Measurements from ENCODE around the gene SORL1.
"Not testable (repeated sequence)": the region's sequence is repeated elsewhere in the genome, so short reads cannot be mapped to it uniquely, and the experiment has no call there.

Gene SORL1

GRCh38 chr11:121488641-121489040 lies 36.5 kb downstream of the SORL1 start:
- H3K36me3 Mint-ChIP-seq: peaks cover 29% of the 10 kb centered on the region
- ATAC-seq (no peak), DNase-seq (ENCODE audit: low spot score in 2 of 2) (no peak)
- peaks cover 55% of the 10 kb centered on the region for H3K4me1 Mint-ChIP-seq
- no peaks in the 10 kb centered on the region for H3K9me3 Mint-ChIP-seq
- H3K27ac Mint-ChIP-seq: peak overlapping the region; percentile 57
- H3K4me3 Mint-ChIP-seq: no peak overlapping the region

- DNase-seq (ENCODE audit: low spot score in 2 of 2) (no peak), ATAC-seq (peak; percentile 55)
- peaks cover 28% of the 10 kb centered on the region for H3K36me3 Mint-ChIP-seq
- H3K27ac Mint-ChIP-seq: no peak overlapping the region
- peaks cover 52% of the 10 kb centered on the region for H3K4me1 Mint-ChIP-seq
- H3K9me3 Mint-ChIP-seq: no peaks in the 10 kb centered on the region
- H3K4me3 Mint-ChIP-seq: no peak overlapping the region
These were observed 37.7 kb downstream of the SORL1 start for GRCh38 chr11:121489823-121490222.

- no peaks in the 10 kb centered on the region for H3K9me3 Mint-ChIP-seq
- H3K27ac Mint-ChIP-seq: peak overlapping the region; percentile 63
- no peak for DNase-seq (ENCODE audit: low spot score in 2 of 2)
- peaks cover 49% of the 10 kb centered on the region for H3K36me3 Mint-ChIP-seq
- H3K4me1 Mint-ChIP-seq: peaks cover 40% of the 10 kb centered on the region
- peak overlapping the region; percentile 10 for H3K4me3 Mint-ChIP-seq
- peak; percentile 60 for ATAC-seq
These were observed 42.4 kb downstream of the SORL1 start for GRCh38 chr11:121494355-121495099.

DNA sequence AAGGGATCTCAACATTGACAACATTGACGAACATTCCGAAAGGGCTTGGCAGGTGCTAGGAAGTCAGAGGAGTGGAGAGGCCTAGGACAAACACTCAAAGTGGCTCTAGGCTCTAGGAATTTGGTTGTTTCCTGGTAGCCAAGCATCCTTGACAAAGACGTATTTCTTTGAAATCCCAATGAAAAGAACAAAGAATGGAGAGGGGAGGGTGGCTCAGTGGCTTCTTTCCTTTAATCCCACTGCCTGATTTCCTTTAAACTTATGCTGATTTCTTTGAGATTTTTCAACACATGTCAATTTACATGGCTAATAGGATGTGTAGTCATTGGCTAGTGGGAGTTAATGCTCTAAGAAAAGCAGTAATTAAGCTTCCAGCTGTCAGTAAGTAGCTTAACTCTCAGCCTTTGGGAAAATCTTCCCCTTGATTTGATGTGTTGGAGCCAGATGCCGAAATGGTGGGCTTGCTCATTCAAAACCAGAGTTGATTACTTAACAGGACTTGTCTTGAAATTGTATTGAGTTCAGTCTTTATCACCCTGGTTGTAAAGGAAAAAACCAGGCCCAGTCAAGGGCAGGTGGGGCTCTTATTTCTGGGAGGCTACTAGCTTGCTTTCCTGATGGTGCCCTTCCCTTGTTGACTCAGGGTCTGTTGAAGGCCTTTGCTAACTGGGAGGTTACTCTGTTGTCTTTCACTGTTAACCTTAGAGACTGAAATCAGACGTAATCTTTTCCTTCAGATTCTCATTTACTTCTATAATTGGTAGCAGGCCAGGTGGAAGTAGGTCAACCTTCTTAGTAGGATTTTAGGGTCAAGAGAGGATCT lies 45.3 kb downstream of the SORL1 start:
- no peak for DNase-seq (ENCODE audit: low spot score in 2 of 2)
- peaks cover 3% of the 10 kb centered on the region for H3K9me3 Mint-ChIP-seq
- H3K36me3 Mint-ChIP-seq: peaks cover 45% of the 10 kb centered on the region
- ATAC-seq: no peak
- peak overlapping the region; percentile 26 for H3K27ac Mint-ChIP-seq
- H3K4me3 Mint-ChIP-seq: no peak overlapping the region
- peaks cover 40% of the 10 kb centered on the region for H3K4me1 Mint-ChIP-seq

GRCh38 chr11:121499405-121499804 lies 47.3 kb downstream of the SORL1 start:
- H3K27ac Mint-ChIP-seq: no peak overlapping the region
- H3K36me3 Mint-ChIP-seq: peaks cover 57% of the 10 kb centered on the region
- peaks cover 35% of the 10 kb centered on the region for H3K4me1 Mint-ChIP-seq
- no peak for ATAC-seq
- H3K4me3 Mint-ChIP-seq: no peak overlapping the region
- H3K9me3 Mint-ChIP-seq: peaks cover 3% of the 10 kb centered on the region
- DNase-seq (ENCODE audit: low spot score in 2 of 2): no peak

GRCh38 chr11:121500275-121500674 lies 48.2 kb downstream of the SORL1 start:
- H3K4me1 Mint-ChIP-seq: peaks cover 33% of the 10 kb centered on the region
- ATAC-seq: no peak
- peaks cover 5% of the 10 kb centered on the region for H3K9me3 Mint-ChIP-seq
- H3K4me3 Mint-ChIP-seq: no peak overlapping the region
- DNase-seq (ENCODE audit: low spot score in 2 of 2): no peak
- peaks cover 63% of the 10 kb centered on the region for H3K36me3 Mint-ChIP-seq
- no peak overlapping the region for H3K27ac Mint-ChIP-seq

- no peak for ATAC-seq
- DNase-seq (ENCODE audit: low spot score in 2 of 2): no peak
- no peak overlapping the region for H3K4me3 Mint-ChIP-seq
- peaks cover 9% of the 10 kb centered on the region for H3K9me3 Mint-ChIP-seq
- H3K36me3 Mint-ChIP-seq: peaks cover 68% of the 10 kb centered on the region
- no peak overlapping the region for H3K27ac Mint-ChIP-seq
- H3K4me1 Mint-ChIP-seq: peaks cover 28% of the 10 kb centered on the region
These were observed 48.6 kb downstream of the SORL1 start for GRCh38 chr11:121500717-121501116.

GRCh38 chr11:121503051-121503450 lies 50.9 kb downstream of the SORL1 start:
- no peak for ATAC-seq
- Mint-ChIP-seq H3K36me3 (peaks cover 69% of the 10 kb centered on the region), H3K4me1 (peaks cover 27% of the 10 kb centered on the region), H3K9me3 (peaks cover 19% of the 10 kb centered on the region), H3K4me3 (no peak overlapping the region), H3K27ac (no peak overlapping the region)
- no peak for DNase-seq (ENCODE audit: low spot score in 2 of 2)

- Mint-ChIP-seq H3K4me1 (peaks cover 43% of the 10 kb centered on the region), H3K36me3 (peaks cover 69% of the 10 kb centered on the region), H3K9me3 (peaks cover 19% of the 10 kb centered on the region)
- peak in 1 of 2 donors; percentile 4 for DNase-seq (ENCODE audit: low spot score in 2 of 2)
- not testable (repeated sequence) for ATAC-seq, H3K27ac Mint-ChIP-seq, H3K4me3 Mint-ChIP-seq
These were observed 54.1 kb downstream of the SORL1 start for GRCh38 chr11:121506237-121506636.

DNA sequence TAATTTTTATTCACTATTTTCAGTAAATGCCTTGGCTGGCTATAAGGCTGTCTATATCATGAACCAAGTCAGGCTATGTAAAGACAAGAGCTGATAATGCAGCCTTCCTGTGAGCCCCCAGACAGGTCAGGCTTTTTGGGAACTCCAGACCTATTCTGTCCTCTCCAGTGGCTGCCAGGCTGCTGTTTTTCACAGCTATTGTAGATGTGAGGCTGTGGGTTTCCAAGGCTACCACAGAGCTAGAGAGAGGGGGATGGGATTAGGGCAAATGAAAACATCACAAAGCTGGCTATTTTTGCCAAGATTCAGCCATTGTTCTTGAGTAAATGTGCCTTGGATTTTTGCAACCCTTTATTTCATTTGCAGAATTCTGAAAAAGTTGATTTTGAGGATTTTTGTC lies 56.3 kb downstream of the SORL1 start:
- DNase-seq (ENCODE audit: low spot score in 2 of 2) (peak in 1 of 2 donors; percentile 22), ATAC-seq (no peak)
- Mint-ChIP-seq H3K4me1 (peaks cover 52% of the 10 kb centered on the region), H3K27ac (peak overlapping the region; percentile 40), H3K36me3 (peaks cover 53% of the 10 kb centered on the region), H3K4me3 (no peak overlapping the region), H3K9me3 (peaks cover 16% of the 10 kb centered on the region)

DNA sequence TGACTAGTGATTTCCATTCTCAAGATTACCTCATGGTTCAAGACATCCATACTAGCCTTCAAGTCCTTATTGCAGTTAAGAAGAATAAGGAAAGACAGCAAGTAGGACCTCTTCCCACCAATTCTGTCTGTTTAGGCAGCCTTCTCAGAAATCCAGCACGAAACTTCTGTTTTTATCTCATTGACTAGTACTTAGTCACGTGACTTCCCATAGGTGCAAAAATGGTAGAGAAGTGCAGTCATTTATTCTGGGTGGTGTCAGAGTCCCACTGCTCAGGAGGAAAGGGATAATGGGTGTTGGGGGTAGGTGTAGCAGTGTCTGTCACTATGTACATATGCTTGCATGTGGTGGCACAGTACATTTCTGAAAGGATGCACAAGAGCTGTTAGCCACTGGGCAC lies 58.3 kb downstream of the SORL1 start:
- H3K4me1 Mint-ChIP-seq: peaks cover 65% of the 10 kb centered on the region
- no peak overlapping the region for H3K4me3 Mint-ChIP-seq
- H3K9me3 Mint-ChIP-seq: peaks cover 13% of the 10 kb centered on the region
- H3K27ac Mint-ChIP-seq: no peak overlapping the region
- ATAC-seq: no peak
- DNase-seq (ENCODE audit: low spot score in 2 of 2): peak in 1 of 2 donors; percentile 22
- peaks cover 60% of the 10 kb centered on the region for H3K36me3 Mint-ChIP-seq

DNA sequence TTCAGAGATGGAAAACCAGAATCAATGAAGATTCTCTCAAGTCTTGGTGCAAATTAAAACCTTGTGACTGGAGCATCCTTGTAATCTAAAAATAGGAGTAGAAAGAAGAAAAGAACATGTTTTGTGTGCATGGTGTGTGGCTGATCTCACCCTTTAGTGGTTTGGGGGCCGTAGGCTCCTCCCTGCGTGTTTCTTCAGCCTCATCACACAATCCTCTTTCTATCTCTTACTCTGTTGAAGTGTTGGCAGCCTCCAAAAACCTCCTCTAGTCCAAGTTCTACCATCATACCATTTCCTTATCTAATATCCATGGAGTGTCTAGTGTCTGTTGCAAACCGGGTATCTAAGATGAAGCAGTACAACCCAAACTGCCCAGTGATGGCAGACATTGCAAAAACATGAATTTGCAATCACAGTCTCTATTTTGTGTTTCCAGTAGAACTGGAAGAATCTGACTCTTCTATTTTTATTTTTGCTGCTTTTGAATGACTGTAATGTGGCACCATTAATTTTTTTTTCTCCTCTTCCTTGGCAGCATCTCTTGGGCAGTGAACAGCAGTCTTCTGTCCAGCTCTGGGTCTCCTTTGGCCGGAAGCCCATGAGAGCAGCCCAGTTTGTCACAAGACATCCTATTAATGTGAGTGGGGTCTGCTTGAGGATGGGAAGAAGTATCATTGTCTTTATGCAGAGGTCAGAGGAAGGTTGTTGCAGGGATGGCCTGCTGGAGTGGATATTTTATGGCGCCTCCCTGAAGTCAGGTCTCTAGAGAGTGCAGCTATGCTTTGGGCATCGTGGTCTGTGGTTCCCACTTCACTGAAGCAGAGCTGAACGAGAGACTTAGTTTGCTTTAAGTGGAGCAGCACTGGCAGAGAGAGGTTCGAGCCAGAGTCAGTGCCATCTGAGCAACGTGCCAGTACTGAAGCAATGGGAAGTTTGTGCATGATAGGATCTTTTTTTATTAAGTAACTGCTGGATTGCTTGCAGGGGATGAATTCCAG lies 60.7 kb downstream of the SORL1 start:
- ATAC-seq (no peak), DNase-seq (ENCODE audit: low spot score in 2 of 2) (peak in 1 of 2 donors; percentile 25)
- H3K4me1 Mint-ChIP-seq: peaks cover 70% of the 10 kb centered on the region
- peak overlapping the region; percentile 9 for H3K27ac Mint-ChIP-seq
- no peak overlapping the region for H3K4me3 Mint-ChIP-seq
- no peaks in the 10 kb centered on the region for H3K9me3 Mint-ChIP-seq
- peaks cover 60% of the 10 kb centered on the region for H3K36me3 Mint-ChIP-seq

DNA sequence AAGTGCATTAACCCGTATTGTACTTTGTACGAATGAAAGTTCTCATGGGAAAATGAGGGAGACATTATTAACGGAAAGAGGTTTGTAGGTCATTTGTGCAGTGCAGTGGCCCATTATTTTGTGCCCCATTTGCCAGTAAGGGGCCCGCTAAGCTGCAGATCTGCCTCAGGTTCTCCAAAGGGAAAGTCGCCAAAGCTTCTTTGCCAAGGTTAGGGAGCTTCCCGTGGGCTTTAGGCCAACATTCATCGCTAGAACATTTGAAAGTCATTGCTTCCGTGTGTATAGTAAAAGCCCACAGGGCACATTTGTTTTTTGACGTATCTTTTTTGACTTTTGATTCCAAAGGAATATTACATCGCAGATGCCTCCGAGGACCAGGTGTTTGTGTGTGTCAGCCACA lies 61.7 kb downstream of the SORL1 start:
- no peaks in the 10 kb centered on the region for H3K9me3 Mint-ChIP-seq
- ATAC-seq: no peak
- H3K36me3 Mint-ChIP-seq: peaks cover 60% of the 10 kb centered on the region
- peak overlapping the region; percentile 88 for H3K27ac Mint-ChIP-seq
- peak overlapping the region; percentile 57 for H3K4me3 Mint-ChIP-seq
- no peak for DNase-seq (ENCODE audit: low spot score in 2 of 2)
- H3K4me1 Mint-ChIP-seq: peaks cover 67% of the 10 kb centered on the region

- DNase-seq (ENCODE audit: low spot score in 2 of 2): peak in 1 of 2 donors; percentile 46
- H3K27ac Mint-ChIP-seq: peak overlapping the region; percentile 88
- H3K36me3 Mint-ChIP-seq: peaks cover 51% of the 10 kb centered on the region
- H3K4me3 Mint-ChIP-seq: peak overlapping the region; percentile 57
- no peaks in the 10 kb centered on the region for H3K9me3 Mint-ChIP-seq
- H3K4me1 Mint-ChIP-seq: peaks cover 63% of the 10 kb centered on the region
- peak; percentile 85 for ATAC-seq
These were observed 62.6 kb downstream of the SORL1 start for GRCh38 chr11:121514432-121515334.

Measured in stimulated activated effector memory CD8-positive, alpha-beta T cell treated with anti-CD3 and anti-CD28 coated beads, Interleukin-12 subunit alpha, Interleukin-12 subunit beta, amount 100 ng/mL, for 72 hours (primary cell).